ENCODE results near the gene EPGN.

DNA sequence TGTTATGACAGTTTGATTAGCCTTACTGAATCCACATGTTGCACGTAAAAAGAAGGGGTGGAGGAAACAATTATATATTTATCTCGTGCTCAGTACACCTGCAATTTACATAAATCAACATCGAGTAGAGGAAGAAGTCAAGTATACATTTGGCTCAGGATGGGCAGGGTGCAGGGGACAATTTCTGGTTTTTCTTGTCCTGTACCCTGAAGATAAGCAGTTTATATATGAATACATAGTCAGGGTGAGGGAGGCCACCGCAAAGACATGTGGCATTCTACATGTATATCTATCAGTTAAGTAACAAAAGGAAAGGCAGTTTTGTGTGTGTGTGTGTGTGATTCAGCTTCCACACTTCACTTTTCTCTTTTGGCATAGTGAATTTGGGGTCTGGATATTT lies 45.6 kb downstream of the EPGN start:
- TF ChIP-seq, protein P1, sequence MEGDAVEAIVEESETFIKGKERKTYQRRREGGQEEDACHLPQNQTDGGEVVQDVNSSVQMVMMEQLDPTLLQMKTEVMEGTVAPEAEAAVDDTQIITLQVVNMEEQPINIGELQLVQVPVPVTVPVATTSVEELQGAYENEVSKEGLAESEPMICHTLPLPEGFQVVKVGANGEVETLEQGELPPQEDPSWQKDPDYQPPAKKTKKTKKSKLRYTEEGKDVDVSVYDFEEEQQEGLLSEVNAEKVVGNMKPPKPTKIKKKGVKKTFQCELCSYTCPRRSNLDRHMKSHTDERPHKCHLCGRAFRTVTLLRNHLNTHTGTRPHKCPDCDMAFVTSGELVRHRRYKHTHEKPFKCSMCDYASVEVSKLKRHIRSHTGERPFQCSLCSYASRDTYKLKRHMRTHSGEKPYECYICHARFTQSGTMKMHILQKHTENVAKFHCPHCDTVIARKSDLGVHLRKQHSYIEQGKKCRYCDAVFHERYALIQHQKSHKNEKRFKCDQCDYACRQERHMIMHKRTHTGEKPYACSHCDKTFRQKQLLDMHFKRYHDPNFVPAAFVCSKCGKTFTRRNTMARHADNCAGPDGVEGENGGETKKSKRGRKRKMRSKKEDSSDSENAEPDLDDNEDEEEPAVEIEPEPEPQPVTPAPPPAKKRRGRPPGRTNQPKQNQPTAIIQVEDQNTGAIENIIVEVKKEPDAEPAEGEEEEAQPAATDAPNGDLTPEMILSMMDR (IDR thresholded peaks at IDR 0.05 in 4 of 5, conservative IDR thresholded peaks at IDR 0.05 in 1 of 5): no peak
- TF ChIP-seq POLR2A (IDR thresholded peaks at IDR 0.05): no peak

Data from gastrocnemius medialis (tissue), 4 donors.